Loucy (cell line): Measurements from ENCODE around the gene MYL6.

Experiments used
- H2AFZ ChIP-seq: fragments of 200-600 bp; sonication (generic); 2 replicates; pipeline ENCODE4 v1.6.0; 2016; ENCODE audit warnings: antibody characterized with exemption, mild to moderate bottlenecking, low read length, moderate library complexity
- H3F3A ChIP-seq: fragments of 200-600 bp; 2 replicates; pipeline ENCODE4 v1.6.0; 2016; ENCODE audit warnings: antibody characterized with exemption, low read depth, mild to moderate bottlenecking
- H3K27me3 ChIP-seq: fragments of 200-600 bp; sonication (generic); 2 replicates; pipeline ENCODE4 v1.6.1; 2014; ENCODE audit warnings: low read length, mild to moderate bottlenecking; ENCODE audit not compliant: insufficient read depth, poor library complexity, severe bottlenecking
- H3K36me3 ChIP-seq: fragments of 200-600 bp; sonication (generic); 2 replicates; pipeline ENCODE4 v1.6.1; 2016; ENCODE audit warnings: low read length; ENCODE audit not compliant: insufficient read depth
- H3K4me1 ChIP-seq: fragments of 200-600 bp; sonication (generic); 2 replicates; pipeline ENCODE4 v1.5.1; 2014; ENCODE audit warnings: low read length, mild to moderate bottlenecking; ENCODE audit not compliant: insufficient read depth, poor library complexity, severe bottlenecking
- H3K4me2 ChIP-seq: fragments of 200-600 bp; sonication (generic); 2 replicates; pipeline ENCODE4 v1.6.0; 2014; ENCODE audit warnings: antibody characterized with exemption, low read length, low read depth, mild to moderate bottlenecking; ENCODE audit not compliant: poor library complexity, severe bottlenecking
- H3K4me3 ChIP-seq: fragments of 200-600 bp; sonication (generic); 2 replicates; pipeline ENCODE4 v1.5.1; 2014; ENCODE audit warnings: low read length, mild to moderate bottlenecking, mixed read lengths; ENCODE audit not compliant: poor library complexity, severe bottlenecking
- H3K79me2 ChIP-seq: fragments of 200-600 bp; sonication (generic); 2 replicates; pipeline ENCODE4 v1.6.1; 2014; ENCODE audit warnings: low read length; ENCODE audit not compliant: insufficient read depth
- H3K9ac ChIP-seq: fragments of 200-600 bp; sonication (generic); 2 replicates; pipeline ENCODE4 v1.6.0; 2014; ENCODE audit warnings: mild to moderate bottlenecking, low read depth, low read length, moderate library complexity; ENCODE audit not compliant: poor library complexity, severe bottlenecking
- H3K9me2 ChIP-seq: fragments of 200-600 bp; sonication (generic); replicated peaks from 2 replicates; pipeline ENCODE4 v1.6.1; 2016; ENCODE audit warnings: low read depth, low read length, mixed read lengths
- H3K9me3 ChIP-seq: fragments of 200-600 bp; sonication (generic); 2 replicates; pipeline ENCODE4 v1.6.1; 2014; ENCODE audit warnings: mild to moderate bottlenecking, antibody characterized with exemption, low read length, low read depth; ENCODE audit not compliant: insufficient read depth
- H4K20me1 ChIP-seq: fragments of 200-600 bp; sonication (generic); 2 replicates; pipeline ENCODE4 v1.6.0; 2014; ENCODE audit warnings: antibody characterized with exemption, low read length, mild to moderate bottlenecking; ENCODE audit not compliant: insufficient read depth, poor library complexity, severe bottlenecking
- CTCF ChIP-seq: fragments of 200-600 bp; sonication (generic); conservative IDR thresholded peaks from 2 replicates; pipeline ENCODE4 v1.5.1; 2014; ENCODE audit warnings: mild to moderate bottlenecking, antibody characterized with exemption, low read length
- EZH2phosphoT487 ChIP-seq: fragments of 200-600 bp; IDR thresholded peaks from 2 replicates; pipeline ENCODE4 v1.6.1; 2018; ENCODE audit warnings: antibody characterized with exemption, mild to moderate bottlenecking, moderate library complexity, borderline replicate concordance

MYL6 gene

GRCh38 chr12:56178347-56178746 lies 20.2 kb downstream of the MYL6 start:
- no peaks in the 10 kb centered on the region for H3F3A ChIP-seq
- H4K20me1 ChIP-seq = no peaks in the 10 kb centered on the region
- H3K4me1 ChIP-seq = no peaks in the 10 kb centered on the region
- H3K79me2 ChIP-seq = peaks cover 5% of the 10 kb centered on the region; the same call in 1 of the 2 replicates
- no peaks in the 10 kb centered on the region for H3K9me2 ChIP-seq
- H3K27me3 ChIP-seq = no peaks in the 10 kb centered on the region
- H3K36me3 ChIP-seq = peaks cover 77% of the 10 kb centered on the region
- H3K4me3 ChIP-seq = no peak overlapping the region
- TF ChIP-seq CTCF = no peak
- no peaks in the 10 kb centered on the region for H3K9me3 ChIP-seq
- no peak overlapping the region for H3K4me2 ChIP-seq
- no peak overlapping the region for H3K9ac ChIP-seq
- H2AFZ ChIP-seq = no peak overlapping the region

GRCh38 chr12:56186957-56187356 lies 28.8 kb downstream of the MYL6 start:
- peak overlapping the region; percentile 95 for H3K9ac ChIP-seq
- H3K4me3 ChIP-seq = peak overlapping the region; percentile 96
- H3K4me2 ChIP-seq = peak overlapping the region; percentile 92
- H3K4me1 ChIP-seq = peaks cover 25% of the 10 kb centered on the region
- no peak for TF ChIP-seq EZH2phosphoT487
- no peak for TF ChIP-seq CTCF
- H3K9me3 ChIP-seq = no peaks in the 10 kb centered on the region
- H3K27me3 ChIP-seq = no peaks in the 10 kb centered on the region
- H3F3A ChIP-seq = no peaks in the 10 kb centered on the region
- peaks cover 35% of the 10 kb centered on the region for H3K36me3 ChIP-seq
- no peaks in the 10 kb centered on the region for H3K9me2 ChIP-seq
- no peak overlapping the region for H2AFZ ChIP-seq
- H4K20me1 ChIP-seq = peaks cover 30% of the 10 kb centered on the region
- H3K79me2 ChIP-seq = peaks cover 59% of the 10 kb centered on the region

GRCh38 chr12:56188131-56188777 lies 30.1 kb downstream of the MYL6 start:
- Histone ChIP-seq H3F3A (no peaks in the 10 kb centered on the region), H3K9ac (peak overlapping the region; percentile 95), H2AFZ (no peak overlapping the region), H4K20me1 (peaks cover 30% of the 10 kb centered on the region), H3K9me3 (no peaks in the 10 kb centered on the region), H3K9me2 (no peaks in the 10 kb centered on the region), H3K36me3 (peaks cover 25% of the 10 kb centered on the region), H3K79me2 (peaks cover 59% of the 10 kb centered on the region), H3K27me3 (no peaks in the 10 kb centered on the region), H3K4me2 (peak overlapping the region; percentile 92), H3K4me3 (peak overlapping the region; percentile 96), H3K4me1 (peaks cover 25% of the 10 kb centered on the region)
- TF ChIP-seq CTCF = no peak
- no peak for TF ChIP-seq EZH2phosphoT487
